Activated CD4-positive, alpha-beta memory T cell treated with anti-CD3 and anti-CD28 coated beads, Interleukin-2, amount 10 ng/mL, durations not matched to agents 7 days and 5 days (primary cell): ENCODE measurements around the gene SDF2L1. TPM values are rescaled to one million over a fixed set of nuclear protein-coding genes. Genes with fewer than 3 reads are reported as not detected.
"Not testable (repeated sequence)": the region's sequence is repeated elsewhere in the genome, so short reads cannot be mapped to it uniquely, and the experiment has no call there.

Source experiments
- CTCF ChIA-PET: fragments of 350-600 bp; sonication (Branson Sonifier 250); formaldehyde crosslinking; loops from one replicate; lab custom pipeline; 2021; ENCODE audit warnings: antibody characterized with exemption, inconsistent platforms; lab: Charles Lee
- POLR2A ChIA-PET: fragments of 350-600 bp; sonication (Branson Sonifier 250); formaldehyde crosslinking; loops from one replicate; lab custom pipeline; 2021; ENCODE audit warnings: antibody characterized with exemption; lab: Charles Lee
- DNase-seq: peaks from one replicate; pipeline ENCODE4 v3.0.0-alpha.2; 2020
- H3K27ac Mint-ChIP-seq: one replicate; pipeline ENCODE4 v1.8.0; 2021; ENCODE audit warnings: mild to moderate bottlenecking, mixed read lengths
- H3K27me3 Mint-ChIP-seq: one replicate; pipeline ENCODE4 v1.8.0; 2021; ENCODE audit warnings: mixed read lengths
- H3K36me3 Mint-ChIP-seq: one replicate; pipeline ENCODE4 v1.8.0; 2021; ENCODE audit warnings: low read depth, mixed read lengths
- H3K4me1 Mint-ChIP-seq: one replicate; pipeline ENCODE4 v1.8.0; 2021; ENCODE audit warnings: mixed read lengths
- H3K4me3 Mint-ChIP-seq: one replicate; pipeline ENCODE4 v1.8.0; 2021; ENCODE audit warnings: mild to moderate bottlenecking, mixed read lengths
- H3K9me3 Mint-ChIP-seq: one replicate; pipeline ENCODE4 v1.8.0; 2021; ENCODE audit warnings: mixed read lengths
- total RNA-seq, 2 experiments: library from RNA; stranded (reverse); gene quantifications; one replicate each; pipeline ENCODE4 v1.2.3, GENCODE V29; 2021

SDF2L1 gene
- total RNA-seq, 2 experiments from 2014 or later = 61.4 to 62.1 TPM

DNA sequence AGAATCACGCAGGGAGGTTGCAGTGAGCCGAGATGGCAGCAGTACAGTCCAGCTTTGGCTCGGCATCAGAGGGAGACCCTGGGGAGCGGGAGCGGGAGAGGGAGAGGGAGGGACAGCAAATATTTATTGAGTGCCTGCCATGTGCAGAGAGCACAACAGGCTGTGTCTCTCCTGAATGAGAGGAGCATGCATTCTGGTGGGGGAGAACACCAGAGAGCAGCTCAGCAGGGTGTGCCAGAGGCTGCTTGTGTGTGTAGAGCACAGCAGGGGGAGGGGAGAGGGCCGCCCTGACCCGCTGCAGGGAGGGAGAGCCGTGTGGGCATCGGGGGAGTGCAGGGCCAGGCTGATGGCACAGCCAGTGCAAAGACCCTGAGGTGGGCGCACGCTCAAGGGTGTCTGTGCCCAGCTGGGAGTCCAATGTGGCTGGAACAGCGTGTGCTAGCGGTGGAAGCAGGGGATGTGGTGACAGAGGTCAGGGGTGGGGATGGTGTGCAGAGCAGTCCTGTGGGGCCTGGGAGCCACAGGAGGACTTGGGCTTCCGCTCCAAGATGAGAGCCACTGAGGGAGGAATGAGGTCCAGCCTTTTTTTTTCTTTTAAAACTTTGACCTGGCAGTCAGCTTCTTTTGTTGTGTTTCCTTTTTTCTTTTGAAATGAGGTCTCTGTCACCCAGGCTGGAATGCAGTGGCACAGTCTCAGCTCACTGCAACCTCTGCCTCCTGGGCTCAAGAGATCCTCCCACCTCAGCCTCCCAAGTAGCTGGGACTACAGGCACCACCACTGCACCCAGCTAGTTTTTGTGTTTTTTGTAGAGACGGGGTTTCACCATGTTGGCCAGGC is 35.7 kb downstream of the SDF2L1 start:
- Mint-ChIP-seq H3K4me1 (peaks cover 2% of the 10 kb centered on the region), H3K27me3 (no peaks in the 10 kb centered on the region), H3K36me3 (peaks cover 58% of the 10 kb centered on the region), H3K9me3 (no peaks in the 10 kb centered on the region), H3K27ac (no peak overlapping the region), H3K4me3 (no peak overlapping the region)
- no peak for DNase-seq
- ChIA-PET POLR2A (no interaction called here), CTCF (no interaction called here)

GRCh38 chr22:21678842-21679241 is 36.7 kb downstream of the SDF2L1 start:
- peaks cover 55% of the 10 kb centered on the region for H3K36me3 Mint-ChIP-seq
- H3K4me3 Mint-ChIP-seq, H3K27me3 Mint-ChIP-seq, CTCF ChIA-PET, POLR2A ChIA-PET, DNase-seq, H3K9me3 Mint-ChIP-seq, H3K4me1 Mint-ChIP-seq, H3K27ac Mint-ChIP-seq: not testable (repeated sequence)

DNA sequence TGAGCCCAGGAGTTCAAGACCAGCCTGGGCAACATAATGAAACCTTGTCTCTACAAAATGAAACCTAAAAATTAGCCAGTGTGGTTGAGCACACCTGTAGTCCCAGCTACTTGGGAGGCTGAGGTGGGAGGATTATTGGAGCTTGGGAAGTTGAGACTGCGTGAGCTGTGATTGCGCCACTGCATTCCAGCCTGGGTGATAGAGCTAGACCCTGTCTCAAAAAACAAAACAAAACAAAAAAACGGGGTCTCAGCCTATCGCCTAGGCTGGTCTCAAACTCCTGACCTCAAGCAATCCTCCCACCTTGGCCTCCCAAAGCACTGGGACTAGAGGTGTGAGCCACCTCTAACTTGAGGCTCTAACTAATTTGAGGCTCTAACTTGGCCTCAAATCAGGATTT is 37.3 kb downstream of the SDF2L1 start:
- Mint-ChIP-seq H3K9me3 (no peaks in the 10 kb centered on the region), H3K4me3 (no peak overlapping the region), H3K4me1 (peaks cover 2% of the 10 kb centered on the region), H3K27me3 (no peaks in the 10 kb centered on the region), H3K27ac (no peak overlapping the region), H3K36me3 (peaks cover 51% of the 10 kb centered on the region)
- no peak for DNase-seq
- CTCF ChIA-PET = no interaction called here
- POLR2A ChIA-PET = no interaction called here

- no peaks in the 10 kb centered on the region for H3K27me3 Mint-ChIP-seq
- no peaks in the 10 kb centered on the region for H3K9me3 Mint-ChIP-seq
- H3K4me1 Mint-ChIP-seq = peaks cover 2% of the 10 kb centered on the region
- DNase-seq = no peak
- no peak overlapping the region for H3K4me3 Mint-ChIP-seq
- H3K36me3 Mint-ChIP-seq = peaks cover 47% of the 10 kb centered on the region
- CTCF ChIA-PET = no interaction called here
- no peak overlapping the region for H3K27ac Mint-ChIP-seq
- POLR2A ChIA-PET = no interaction called here
Measured at GRCh38 chr22:21680830-21681565, 38.9 kb downstream of the SDF2L1 start.

- POLR2A ChIA-PET = interaction anchor here (0.7 kb wide), 1 partner anchor 16 kb away, joined by 3 read pairs; the partner anchor contains the start of gene PPIL2
- Mint-ChIP-seq H3K4me3 (no peak overlapping the region), H3K36me3 (peaks cover 40% of the 10 kb centered on the region), H3K27me3 (no peaks in the 10 kb centered on the region), H3K4me1 (peaks cover 2% of the 10 kb centered on the region), H3K9me3 (no peaks in the 10 kb centered on the region), H3K27ac (no peak overlapping the region)
- CTCF ChIA-PET = no interaction called here
- DNase-seq = no peak
Measured at GRCh38 chr22:21681566-21682370, 39.7 kb downstream of the SDF2L1 start.

- POLR2A ChIA-PET = interaction anchor here (0.7 kb wide), 1 partner anchor 17 kb away, joined by 3 read pairs; the partner anchor contains the start of gene PPIL2
- CTCF ChIA-PET = no interaction called here
- Mint-ChIP-seq H3K27me3 (no peaks in the 10 kb centered on the region), H3K36me3 (peaks cover 37% of the 10 kb centered on the region), H3K27ac (no peak overlapping the region), H3K4me3 (no peak overlapping the region), H3K9me3 (no peaks in the 10 kb centered on the region), H3K4me1 (peaks cover 2% of the 10 kb centered on the region)
- no peak for DNase-seq
Measured at GRCh38 chr22:21682385-21683175, 40.5 kb downstream of the SDF2L1 start.

GRCh38 chr22:21683401-21683811 is 41.3 kb downstream of the SDF2L1 start:
- Mint-ChIP-seq H3K27ac (no peak overlapping the region), H3K4me1 (peaks cover 2% of the 10 kb centered on the region), H3K4me3 (no peak overlapping the region), H3K9me3 (no peaks in the 10 kb centered on the region), H3K27me3 (no peaks in the 10 kb centered on the region), H3K36me3 (peaks cover 29% of the 10 kb centered on the region)
- POLR2A ChIA-PET = no interaction called here
- no peak for DNase-seq
- CTCF ChIA-PET = no interaction called here

DNA sequence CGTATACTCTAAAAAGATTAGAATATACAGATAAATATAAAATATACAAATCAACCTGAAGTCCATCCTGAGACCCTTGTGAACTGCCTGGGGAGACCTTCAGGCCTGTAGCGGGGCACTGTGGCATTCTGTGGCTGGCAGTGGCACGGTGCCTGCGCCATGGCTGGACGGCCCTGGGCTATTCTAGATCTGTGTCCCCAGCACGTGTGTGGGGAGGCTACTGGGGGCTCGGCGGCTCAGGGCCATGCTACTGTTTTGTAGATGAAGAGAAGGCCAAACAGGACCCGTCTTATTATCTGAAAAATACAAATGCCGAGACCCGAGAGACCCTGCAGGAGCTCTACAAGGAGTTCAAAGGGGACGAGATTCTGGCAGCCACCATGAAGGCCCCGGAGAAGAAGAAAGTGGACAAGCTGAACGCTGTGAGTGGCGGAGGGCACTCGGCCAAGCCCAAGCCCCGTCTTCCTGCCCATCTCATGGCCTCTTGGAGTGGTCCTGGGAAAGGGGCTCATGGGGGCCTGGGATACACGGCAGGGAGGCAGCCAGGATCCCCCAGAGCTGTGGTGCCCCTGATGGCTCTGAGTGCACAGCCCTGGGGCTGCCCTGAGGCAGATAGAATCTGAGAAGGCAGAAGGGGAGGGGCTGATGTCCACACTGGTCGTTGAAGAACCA is 42.5 kb downstream of the SDF2L1 start:
- Mint-ChIP-seq H3K4me3 (no peak overlapping the region), H3K9me3 (no peaks in the 10 kb centered on the region), H3K36me3 (peaks cover 27% of the 10 kb centered on the region), H3K27me3 (no peaks in the 10 kb centered on the region), H3K4me1 (peaks cover 5% of the 10 kb centered on the region), H3K27ac (no peak overlapping the region)
- POLR2A ChIA-PET = no interaction called here
- no peak for DNase-seq
- CTCF ChIA-PET = no interaction called here

- POLR2A ChIA-PET = no interaction called here
- H3K27me3 Mint-ChIP-seq = no peaks in the 10 kb centered on the region
- H3K9me3 Mint-ChIP-seq = no peaks in the 10 kb centered on the region
- peaks cover 8% of the 10 kb centered on the region for H3K4me1 Mint-ChIP-seq
- CTCF ChIA-PET = no interaction called here
- H3K4me3 Mint-ChIP-seq = no peak overlapping the region
- DNase-seq = no peak
- peaks cover 27% of the 10 kb centered on the region for H3K36me3 Mint-ChIP-seq
- H3K27ac Mint-ChIP-seq = no peak overlapping the region
Measured at GRCh38 chr22:21685164-21685513, 43.0 kb downstream of the SDF2L1 start.

- H3K27ac Mint-ChIP-seq = no peak overlapping the region
- H3K4me1 Mint-ChIP-seq = peaks cover 13% of the 10 kb centered on the region
- H3K36me3 Mint-ChIP-seq = peaks cover 29% of the 10 kb centered on the region
- H3K9me3 Mint-ChIP-seq = no peaks in the 10 kb centered on the region
- H3K4me3 Mint-ChIP-seq = no peak overlapping the region
- POLR2A ChIA-PET = no interaction called here
- H3K27me3 Mint-ChIP-seq = no peaks in the 10 kb centered on the region
- DNase-seq = no peak
- CTCF ChIA-PET = no interaction called here
Measured at GRCh38 chr22:21686193-21686608, 44.1 kb downstream of the SDF2L1 start.

- Mint-ChIP-seq H3K4me3 (no peak overlapping the region), H3K9me3 (no peaks in the 10 kb centered on the region), H3K36me3 (peaks cover 31% of the 10 kb centered on the region), H3K27ac (no peak overlapping the region), H3K4me1 (peaks cover 13% of the 10 kb centered on the region), H3K27me3 (no peaks in the 10 kb centered on the region)
- DNase-seq = no peak
- CTCF ChIA-PET = no interaction called here
- POLR2A ChIA-PET = no interaction called here
Measured at GRCh38 chr22:21686634-21687393, 44.7 kb downstream of the SDF2L1 start.
